HTERT RPE-1 (cell line): Measurements from ENCODE around the gene FNDC3B.
"Not testable (repeated sequence)": the region's sequence is repeated elsewhere in the genome, so short reads cannot be mapped to it uniquely, and the experiment has no call there.

Source experiments
- in situ Hi-C: fragments of 300-500 bp; cut with MboI; formaldehyde crosslinking; loops from 4 replicates; pipeline ENCODE4 v1.14.3; 2020; ENCODE audit warnings: low sequenced_read_pairs

The FNDC3B gene

GRCh38 chr3:172030181-172030580 is 9.2 kb upstream of the FNDC3B start:
- in situ Hi-C loops, result no loop called here

- in situ Hi-C loops, result no loop called here
These were observed 7.4 kb upstream of the FNDC3B start for GRCh38 chr3:172031996-172032395.

DNA sequence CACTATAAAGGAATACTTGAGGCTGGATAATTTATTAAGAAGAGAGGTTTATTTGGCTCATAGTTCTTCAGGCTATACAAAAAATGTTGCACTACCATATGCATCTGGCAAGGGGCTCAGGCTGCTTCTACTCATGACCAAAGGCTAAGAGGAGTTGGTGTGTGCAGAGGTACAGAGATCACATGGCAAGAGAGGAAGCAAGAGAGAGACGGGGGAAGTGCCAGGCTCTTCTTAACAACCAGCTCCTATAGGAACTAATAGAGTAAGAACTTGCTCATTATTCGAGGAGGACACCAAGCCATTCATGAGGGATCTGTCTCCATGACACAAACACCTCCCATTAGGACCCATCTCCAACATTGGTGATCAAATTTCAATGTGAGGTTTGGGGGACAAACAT is 6.0 kb upstream of the FNDC3B start:
- in situ Hi-C loops, result no loop called here

DNA sequence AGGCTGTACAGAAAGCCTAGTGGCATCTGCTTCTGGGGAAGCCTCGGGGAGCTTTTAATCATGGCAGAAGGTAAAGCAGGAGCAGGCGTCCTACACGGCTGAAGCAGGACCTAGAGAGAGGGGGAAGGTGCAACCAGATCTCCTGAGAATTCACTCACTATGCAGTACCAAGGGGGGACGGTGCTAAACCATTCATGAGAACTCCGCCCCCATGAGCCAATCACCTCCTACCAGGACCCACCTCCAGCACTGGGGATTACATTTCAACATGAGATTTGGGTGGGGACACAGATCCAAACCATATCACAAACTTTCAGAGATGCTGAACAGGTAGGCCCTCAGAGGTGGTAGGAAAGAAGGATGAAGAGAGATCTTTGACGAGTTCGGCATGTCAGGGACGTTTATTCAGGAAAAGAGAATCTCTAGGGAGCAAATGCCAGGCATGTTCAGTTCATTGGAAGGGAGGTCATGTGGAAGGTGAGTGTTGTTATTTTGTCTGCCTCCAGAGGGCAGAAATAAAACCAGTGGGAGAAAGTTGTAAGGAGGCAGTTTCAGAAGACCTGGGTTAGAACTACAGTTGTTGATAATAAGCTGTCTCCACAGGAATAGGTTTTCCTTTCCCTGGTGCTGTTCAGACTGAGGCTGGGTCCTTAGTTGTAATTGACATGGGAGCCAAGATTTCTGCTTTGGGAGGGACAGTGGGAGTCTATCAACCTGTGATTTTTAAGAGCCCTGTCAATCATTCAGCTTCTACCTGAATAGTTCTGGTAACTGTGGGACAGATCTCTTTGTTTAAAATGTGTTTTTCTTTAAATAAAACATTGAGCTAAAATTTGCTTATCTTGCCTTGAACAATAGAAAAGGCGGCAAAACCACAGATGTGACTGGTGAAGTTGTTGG is 4.3 kb upstream of the FNDC3B start:
- in situ Hi-C loops, result no loop called here

- in situ Hi-C loops, result no loop called here
These were observed 2.7 kb upstream of the FNDC3B start for GRCh38 chr3:172036541-172037215.

- in situ Hi-C loops, result no loop called here
These were observed 461 bp upstream of the FNDC3B start for GRCh38 chr3:172038798-172039435.

DNA sequence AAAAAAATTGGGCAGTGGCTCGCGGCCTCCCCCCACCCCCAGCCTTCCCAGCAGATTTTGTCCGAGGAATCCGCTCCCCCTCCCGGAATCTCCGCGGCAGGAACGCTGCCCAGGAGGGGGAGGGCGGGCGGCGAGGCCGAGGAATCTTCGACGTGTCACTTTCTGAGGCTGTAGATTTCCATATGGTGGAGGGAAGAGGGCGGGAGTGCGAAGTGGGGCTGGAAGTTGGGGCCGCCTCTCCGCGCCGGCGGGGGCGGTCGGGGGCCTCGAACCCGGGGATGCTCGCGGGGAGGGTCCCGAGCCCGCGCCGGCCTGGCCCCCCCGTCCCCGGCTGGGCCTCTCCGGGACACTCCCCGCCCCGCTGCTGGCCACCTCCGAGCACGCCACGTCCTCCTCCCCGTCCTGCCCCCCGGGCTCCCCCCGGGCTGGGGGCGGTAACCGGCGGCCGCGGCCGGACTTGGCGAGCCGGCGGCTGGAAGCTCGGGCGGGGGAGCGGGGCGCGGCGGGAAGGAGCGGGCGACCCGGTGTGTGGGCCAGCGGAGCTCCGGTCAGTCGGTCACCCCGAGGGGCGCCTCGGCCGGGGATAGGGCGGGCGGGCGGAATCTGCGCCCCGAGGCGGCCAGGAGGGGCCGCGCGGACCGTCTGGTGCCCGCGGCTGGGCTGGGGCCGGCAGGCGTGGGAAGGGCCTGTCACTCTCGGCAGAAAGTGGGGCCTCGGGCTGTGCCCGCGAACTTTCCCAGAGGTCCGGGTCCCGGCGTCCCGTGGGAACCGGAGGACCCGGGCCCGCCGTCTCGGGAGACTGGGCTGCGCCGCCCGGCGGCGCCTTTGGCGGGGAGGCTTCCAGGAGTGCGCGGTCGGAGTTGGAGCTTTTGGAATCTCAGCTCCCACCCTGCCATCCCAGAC is 951 bp downstream of the FNDC3B start:
- in situ Hi-C loops, result no loop called here

- in situ Hi-C loops, result no loop called here
These were observed 1.9 kb downstream of the FNDC3B start for GRCh38 chr3:172040981-172041963.

DNA sequence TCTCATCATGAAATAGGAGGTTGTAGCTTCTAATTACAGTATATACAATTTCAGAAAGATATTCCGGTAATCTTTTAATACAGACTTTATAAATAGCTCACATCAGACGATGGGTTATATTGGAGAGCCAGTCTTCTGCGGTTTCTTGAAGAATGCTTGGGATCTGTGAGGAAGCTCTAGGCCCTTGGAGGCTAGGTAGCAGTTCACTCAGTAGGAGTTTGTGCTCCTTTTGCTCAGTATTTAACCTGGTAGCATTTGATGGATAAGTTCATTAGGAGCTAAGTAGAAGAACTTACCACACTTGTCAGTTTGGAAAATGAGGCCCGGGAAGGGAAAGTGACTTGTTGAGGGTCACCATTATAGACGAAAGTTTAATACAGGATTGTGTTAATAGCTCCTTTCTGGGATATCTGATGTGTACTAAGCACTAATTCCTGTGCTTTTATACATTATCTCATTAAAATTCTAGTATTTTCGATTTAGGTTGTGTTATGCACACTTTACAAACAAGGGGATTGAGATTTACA is 2.8 kb downstream of the FNDC3B start:
- in situ Hi-C loops, result no loop called here

DNA sequence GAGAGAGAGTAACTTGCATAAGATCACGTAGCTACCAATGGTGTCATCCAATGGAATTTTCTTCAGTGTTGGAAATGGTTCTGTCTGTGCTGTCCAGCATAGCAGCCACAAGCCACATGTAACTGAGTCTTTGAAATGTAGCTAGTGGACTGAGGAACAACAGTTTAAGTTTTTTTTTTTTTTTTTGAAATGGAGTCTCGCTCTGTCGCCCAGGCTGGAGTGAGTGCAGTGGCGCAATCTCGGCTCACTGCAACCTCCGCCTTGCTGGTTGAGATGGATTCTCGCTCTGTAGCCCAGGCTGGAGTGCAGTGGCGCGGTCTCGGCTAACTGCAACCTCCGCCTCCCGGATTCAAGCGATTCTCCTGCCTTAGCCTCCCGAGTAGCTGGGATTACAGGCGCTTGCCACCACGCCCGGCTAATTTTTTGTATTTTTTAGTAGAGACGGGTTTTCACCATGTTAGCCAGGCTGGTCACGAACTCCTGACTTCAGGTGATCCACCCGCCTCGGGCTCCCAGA is 3.3 kb downstream of the FNDC3B start:
- in situ Hi-C loops, result not testable (repeated sequence)

GRCh38 chr3:172043233-172043632 is 3.9 kb downstream of the FNDC3B start:
- in situ Hi-C loops, result no loop called here

- in situ Hi-C loops, result no loop called here
These were observed 4.4 kb downstream of the FNDC3B start for GRCh38 chr3:172043766-172044165.

- in situ Hi-C loops, result no loop called here
These were observed 5.6 kb downstream of the FNDC3B start for GRCh38 chr3:172044833-172045585.

GRCh38 chr3:172046268-172046915 is 7.0 kb downstream of the FNDC3B start:
- in situ Hi-C loops, result no loop called here

GRCh38 chr3:172047567-172048115 is 8.3 kb downstream of the FNDC3B start:
- in situ Hi-C loops, result no loop called here

- in situ Hi-C loops, result no loop called here
These were observed 9.2 kb downstream of the FNDC3B start for GRCh38 chr3:172048599-172048998.

DNA sequence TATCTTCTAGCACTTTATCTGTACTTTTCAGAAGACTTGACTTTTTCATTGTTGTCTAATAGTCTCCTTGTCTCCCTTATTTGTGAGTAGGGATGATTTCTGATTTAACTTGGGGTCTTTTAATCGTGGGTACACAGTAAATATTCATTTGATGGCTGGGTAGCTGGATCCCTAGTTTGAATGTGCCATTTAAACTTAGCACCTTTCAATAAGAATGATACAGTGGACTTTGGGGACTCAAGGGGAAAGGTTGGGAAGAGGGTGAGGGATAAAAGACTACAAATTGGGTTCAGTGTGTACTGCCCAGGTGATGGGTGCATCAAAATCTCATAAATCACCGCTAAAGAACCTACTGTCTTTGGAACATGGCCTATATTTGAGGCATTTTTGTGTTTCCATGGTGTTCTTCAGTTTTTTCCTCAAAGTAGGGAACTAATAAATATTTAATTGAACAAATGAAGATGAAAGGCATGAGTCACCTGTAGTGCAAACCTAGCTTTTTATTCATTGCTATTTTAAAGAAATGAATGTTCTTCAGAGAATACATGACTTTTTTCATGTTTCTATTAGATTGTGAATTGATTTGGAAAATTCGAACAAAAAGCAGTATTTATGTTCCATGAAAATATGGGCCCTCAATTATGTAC is 12.1 kb downstream of the FNDC3B start:
- in situ Hi-C loops, result no loop called here
